ENCODE data around the gene COL23A1.
"Not testable (repeated sequence)": the region's sequence is repeated elsewhere in the genome, so short reads cannot be mapped to it uniquely, and the experiment has no call there.

Gene COL23A1

DNA sequence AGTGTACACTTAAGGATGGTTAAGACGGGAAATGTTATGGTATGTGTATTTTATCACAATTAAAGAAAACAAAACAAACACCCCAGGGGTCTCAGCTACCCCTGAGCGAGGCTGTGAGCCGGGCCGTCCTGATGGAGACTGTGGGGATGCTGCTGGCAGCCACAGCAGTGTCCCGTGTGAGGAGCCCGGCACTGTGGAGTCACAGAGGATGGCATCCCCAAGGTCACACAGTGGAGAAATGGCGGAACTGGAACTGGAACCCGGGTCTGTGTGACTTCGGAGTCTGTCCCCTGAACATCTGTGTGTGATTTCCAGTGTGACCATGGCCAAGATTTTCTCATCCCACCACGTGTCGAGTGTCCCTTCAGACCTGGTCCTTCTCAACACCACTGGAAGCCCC is 276.9 kb downstream of the COL23A1 start:
- no peak for DNase-seq

GRCh38 chr5:178312880-178313282 is 277.3 kb downstream of the COL23A1 start:
- DNase-seq: no peak

DNA sequence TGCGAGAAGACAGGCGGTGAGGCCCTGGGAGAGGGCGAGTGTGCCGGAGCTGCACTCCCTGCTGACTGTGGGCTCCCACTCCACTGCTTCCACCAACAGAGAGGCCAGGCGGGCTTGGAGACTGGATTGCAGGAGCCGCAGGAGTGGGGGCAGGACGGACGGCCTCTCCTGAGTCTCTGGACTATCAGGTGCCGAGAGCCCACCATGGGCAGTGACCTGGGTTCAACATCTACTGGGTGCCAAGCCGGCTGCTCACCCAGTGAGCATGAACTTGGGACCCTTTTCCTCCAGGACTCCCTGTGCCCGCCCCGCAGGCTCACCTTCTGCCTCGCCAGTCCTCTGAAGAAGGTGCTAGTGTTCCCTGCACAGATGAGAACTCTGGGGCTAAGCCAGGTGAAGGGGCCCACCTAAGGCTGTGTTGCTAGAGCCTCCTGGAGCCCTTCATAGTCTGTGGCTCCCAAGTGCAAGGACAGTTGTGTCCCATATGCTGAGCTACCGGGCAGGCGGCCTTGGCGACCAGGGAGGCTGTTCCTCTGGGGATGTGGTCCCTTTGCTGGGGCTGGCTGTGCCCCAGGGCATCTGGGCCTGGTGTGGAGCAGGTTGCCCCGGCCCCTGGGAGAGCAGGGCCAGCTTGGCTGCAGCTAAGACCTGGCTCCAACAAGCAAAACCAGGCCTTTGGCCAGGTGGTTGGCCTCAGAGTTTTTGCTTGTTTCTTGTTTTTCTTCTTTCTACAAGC is 279.9 kb downstream of the COL23A1 start:
- no peak for DNase-seq

GRCh38 chr5:178309271-178310013 is 280.8 kb downstream of the COL23A1 start:
- no peak for DNase-seq

DNA sequence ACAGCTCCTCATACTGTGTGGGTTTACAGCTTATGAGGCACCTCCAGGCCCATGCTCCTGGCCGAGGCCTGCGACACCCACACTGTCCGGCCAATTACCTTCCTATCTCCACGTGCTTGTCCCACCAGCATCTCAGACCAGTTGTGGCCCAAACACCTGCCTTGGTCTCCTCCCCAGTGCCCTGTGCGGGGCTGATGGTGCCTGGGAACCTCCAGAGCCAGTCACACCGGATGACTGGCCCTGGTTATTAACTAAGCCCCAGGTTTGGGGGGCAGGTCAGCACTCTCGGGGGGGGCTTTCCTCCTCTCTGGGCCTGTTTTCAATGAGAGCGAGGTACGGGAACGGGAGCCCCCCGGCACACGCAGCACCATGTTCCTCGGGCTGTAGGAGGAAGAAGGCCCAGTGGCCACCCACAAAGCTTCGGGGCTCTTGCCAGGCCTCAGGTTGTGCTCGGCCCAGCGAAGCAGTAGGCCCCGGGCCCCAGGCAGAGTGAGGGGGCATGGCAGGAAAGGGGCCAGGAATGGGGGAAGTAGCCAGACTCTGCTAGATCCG is 281.6 kb downstream of the COL23A1 start:
- no peak for DNase-seq

DNA sequence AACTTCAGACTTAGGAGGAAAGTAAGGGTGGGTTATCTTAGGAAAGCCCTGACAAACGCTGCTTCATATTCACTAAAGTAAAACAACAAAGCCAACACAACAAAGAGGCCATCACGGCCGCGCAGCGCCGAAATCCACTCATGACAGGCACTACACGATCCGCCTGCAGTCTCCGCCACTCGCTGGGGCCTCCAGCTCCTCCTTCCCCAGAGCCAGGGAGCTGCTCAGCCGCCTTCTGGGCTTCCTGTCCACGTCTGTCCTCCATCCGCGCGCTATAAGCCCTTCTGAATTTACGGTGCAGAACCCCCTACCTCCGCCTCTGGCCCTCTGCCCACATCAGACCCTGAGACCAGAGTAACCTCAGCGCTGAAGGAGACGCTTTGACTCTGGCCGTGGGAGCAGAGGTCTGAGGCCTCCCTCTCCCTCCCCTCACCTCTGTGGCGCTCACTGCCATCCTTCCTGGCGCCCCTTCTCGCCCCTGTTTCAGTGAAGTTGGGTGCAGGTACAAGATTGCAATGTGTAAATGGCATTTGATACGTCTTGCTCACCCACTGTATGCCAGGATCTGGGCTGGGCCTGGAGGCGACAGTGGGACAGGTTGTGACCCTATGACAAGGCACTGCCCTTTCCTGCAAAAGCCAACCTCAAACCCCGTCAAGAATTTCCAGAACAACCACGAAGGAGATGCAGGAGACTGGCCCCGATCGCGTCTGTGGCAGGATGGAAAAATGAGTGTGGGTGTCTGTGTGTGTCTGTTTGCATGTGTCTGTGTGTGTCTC is 282.7 kb downstream of the COL23A1 start:
- no peak for DNase-seq

- DNase-seq: no peak
Measured at GRCh38 chr5:178306430-178307225, 283.6 kb downstream of the COL23A1 start.

GRCh38 chr5:178305801-178306200 is 284.4 kb downstream of the COL23A1 start:
- no peak for DNase-seq

DNA sequence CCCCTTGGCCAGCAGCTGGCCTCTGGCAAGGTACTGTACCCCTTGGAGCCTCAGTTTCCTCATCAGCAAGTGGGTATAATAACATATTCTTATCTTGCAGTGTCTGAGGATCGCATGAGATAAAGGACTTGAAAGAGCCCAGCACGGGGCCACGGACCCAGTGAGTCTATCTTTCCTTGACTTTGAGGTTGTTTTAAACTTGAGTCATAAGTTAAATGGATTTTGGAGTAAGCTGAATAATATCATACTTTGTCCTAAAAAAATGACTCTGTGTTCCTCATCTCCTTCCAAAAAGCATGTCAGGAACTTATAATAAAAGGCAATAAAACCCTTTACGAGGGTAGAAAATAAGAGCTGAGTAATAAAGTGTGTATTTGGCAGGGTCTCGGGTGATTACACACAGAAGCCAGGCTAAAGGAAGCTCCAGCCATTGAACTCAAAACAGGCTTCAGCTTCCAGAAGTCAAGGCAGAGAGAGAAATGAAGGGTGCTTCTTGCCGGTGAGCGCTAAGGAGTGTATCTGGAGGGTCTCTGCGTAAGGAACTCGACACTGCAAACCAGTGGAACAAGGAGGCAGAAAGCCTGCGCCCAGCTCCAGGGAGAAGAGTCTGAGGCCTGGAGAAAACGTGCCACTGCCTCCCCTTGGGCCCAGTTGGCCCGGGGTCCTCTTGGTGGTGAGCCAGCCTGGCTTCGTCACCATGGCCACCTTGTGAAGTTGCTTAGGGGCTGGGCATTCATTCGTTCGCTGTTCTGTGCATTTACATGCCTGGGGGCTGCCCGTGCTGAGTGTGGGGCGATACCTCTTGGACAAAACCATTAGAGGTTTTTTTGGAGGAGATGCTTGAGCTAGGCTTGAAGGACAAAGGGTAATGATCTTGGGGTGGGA is 285.2 kb downstream of the COL23A1 start:
- DNase-seq: no peak

DNA sequence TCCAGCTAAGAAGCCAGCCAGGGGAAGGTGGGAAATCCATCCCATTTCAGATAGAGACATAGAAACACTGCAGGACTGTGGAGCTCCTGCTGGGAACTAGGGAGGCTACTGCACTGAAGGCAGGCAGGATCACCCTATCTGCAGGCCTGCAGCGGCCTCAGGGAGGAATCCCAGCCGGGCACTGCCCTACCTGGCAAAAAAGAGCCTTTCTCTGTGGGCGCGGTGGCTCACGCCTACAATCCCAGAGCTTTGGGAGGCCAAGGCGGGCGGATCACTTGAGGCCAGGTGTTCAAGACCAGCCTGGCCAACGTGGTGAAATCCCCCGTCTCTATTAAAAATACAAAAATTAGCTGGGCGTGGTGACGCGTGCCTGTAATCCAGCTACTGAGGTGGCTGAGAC is 286.2 kb downstream of the COL23A1 start:
- no peak for DNase-seq

DNA sequence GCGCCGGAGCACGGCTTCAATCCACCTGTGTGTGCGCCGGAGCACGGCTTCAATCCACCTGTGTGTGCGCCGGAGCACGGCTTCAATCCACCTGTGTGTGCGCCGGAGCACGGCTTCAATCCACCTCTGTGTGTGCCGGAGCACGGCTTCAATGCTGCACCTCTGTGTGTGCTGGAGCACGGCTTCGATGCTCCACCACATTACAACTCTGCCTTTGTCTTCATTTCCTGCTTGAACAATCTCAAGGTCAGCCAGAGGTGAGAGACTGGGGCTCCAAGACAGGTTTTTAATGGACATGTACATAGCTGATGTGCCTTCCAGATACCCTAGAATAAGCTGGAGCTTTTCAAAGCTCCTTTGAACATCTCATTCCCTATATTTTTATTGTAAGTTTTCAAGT is 287.9 kb downstream of the COL23A1 start:
- DNase-seq: not testable (repeated sequence)

- no peak for DNase-seq
Measured at GRCh38 chr5:178301641-178302040, 288.6 kb downstream of the COL23A1 start.

- no peak for DNase-seq
Measured at GRCh38 chr5:178298283-178298807, 291.8 kb downstream of the COL23A1 start.

DNA sequence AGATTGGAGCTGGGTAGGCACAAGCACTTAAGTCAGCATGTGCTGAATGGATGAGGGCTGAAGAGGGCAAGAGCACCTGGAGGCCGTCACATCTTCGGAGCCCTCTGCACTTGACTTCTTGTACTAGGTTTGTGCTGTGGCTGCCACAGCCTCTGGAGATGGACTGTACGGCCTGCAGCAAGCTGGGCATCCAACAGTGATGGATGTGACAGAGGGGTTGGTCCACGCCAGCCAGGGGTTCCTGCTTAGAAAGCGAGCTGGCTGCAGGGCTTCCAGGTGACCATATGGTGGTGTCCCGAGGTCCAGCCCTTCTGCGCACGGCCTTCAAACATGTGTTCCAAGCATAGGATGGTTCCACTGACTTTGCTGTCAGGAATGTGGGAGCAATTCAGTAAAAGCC is 292.4 kb downstream of the COL23A1 start:
- no peak for DNase-seq

- DNase-seq: no peak
Measured at GRCh38 chr5:178296066-178296465, 294.1 kb downstream of the COL23A1 start.

GRCh38 chr5:178295589-178295988 is 294.6 kb downstream of the COL23A1 start:
- no peak for DNase-seq

DNA sequence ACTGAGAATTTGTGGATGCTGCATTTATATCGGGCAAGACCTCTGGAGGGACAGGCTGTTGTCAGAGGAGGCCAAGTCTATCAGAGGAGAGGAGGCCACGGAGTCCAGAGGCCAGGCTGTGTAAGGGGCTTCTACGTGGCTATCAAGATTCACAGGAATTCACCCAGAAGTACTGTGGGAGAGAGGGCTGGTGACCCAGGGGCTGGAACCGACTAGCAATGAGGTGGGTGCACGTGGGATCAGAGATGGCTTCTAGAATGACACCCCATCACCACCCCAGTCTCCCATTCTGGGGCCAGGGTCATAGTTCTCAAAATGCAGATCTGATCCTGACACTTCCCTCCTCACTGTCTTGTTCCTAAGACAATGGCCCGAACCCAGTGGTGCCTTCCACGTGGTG is 296.4 kb downstream of the COL23A1 start:
- no peak for DNase-seq

DNA sequence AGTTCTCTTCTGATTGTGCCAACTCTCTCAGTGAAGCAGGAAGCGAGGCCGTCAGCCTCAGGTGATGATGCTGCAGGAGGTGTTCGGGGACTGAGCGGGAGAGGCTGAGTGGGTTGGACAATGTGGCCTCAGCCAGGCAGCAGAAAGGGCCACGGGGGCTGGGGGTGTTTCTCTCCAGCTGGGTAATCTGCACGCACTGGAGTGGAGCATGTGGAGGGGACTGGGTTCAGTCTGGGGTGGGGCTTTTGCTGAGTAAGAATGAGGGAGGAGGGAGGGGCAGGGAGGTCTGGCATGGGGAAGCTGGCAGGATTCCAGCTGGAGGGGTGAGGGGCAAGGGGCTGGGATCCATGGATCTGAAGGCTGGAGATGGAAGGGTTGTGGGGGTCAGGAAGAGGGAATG is 296.8 kb downstream of the COL23A1 start:
- no peak for DNase-seq

GRCh38 chr5:178292826-178293205 is 297.4 kb downstream of the COL23A1 start:
- DNase-seq: no peak

- DNase-seq: no peak
Measured at GRCh38 chr5:178291969-178292825, 298.0 kb downstream of the COL23A1 start.
